ENCODE results near the gene SEC16A.

Gene SEC16A

DNA sequence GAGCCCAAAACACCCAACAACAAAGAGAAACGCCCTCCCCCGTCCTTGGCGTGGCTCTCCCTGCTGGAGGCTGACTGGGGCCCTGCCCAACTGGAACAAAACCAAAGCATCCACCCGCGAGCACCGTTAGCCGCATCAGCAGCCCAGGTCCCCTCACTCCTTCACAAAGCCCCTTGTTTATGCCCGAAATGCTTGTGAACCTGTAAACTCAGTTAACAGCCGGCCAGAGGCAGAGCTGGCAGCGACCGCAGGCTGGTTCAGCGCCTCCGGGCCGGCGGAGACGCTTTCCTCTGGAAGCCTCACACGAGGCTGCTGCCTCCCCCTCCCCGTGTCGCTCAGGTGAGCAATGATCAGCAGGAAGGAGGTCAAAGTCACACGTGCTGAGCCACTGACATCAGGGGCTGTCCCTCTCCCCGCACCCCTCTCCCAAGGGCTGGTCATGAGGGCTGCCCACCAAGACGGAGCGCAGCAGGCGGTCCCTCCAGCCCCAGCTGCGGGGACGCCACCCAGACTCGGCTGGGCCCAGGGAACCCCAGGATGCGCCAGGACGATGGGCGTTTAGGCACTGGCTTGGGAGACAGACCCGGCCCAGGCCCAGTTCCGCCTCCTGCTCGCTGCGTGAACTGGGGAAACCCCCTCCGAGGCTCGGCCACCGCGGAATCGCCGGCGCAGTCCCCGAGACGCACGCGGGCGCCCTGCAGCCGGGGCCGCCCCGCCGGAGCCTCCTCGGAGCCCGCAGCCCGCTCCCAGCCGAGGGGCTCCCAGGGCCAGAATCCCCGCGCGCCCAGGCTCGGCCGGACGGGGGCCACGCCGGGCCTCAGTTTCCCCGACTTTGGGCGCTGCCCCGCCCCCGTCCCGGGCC, 83.4 kb downstream of the SEC16A start:
- no peak for DNase-seq

DNA sequence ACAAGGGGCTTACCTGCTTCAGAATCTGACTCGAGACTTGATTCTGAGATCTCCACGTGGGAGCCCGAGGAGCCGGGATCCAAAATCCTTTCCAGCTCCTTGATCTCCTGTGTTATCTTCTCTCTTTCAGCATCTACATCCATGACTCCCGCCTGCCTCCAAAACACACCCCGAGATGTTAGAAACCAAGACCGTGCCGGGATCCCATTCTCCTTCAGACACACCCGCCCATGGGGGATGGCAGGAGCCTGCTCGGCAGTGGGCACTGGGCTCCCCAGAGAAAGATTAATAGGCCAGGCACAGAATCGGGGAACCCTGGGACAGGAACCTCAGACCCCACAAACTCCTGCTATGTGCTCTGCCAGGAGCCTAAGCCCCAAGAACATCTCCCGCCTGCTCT, 84.6 kb downstream of the SEC16A start:
- DNase-seq: no peak

DNA sequence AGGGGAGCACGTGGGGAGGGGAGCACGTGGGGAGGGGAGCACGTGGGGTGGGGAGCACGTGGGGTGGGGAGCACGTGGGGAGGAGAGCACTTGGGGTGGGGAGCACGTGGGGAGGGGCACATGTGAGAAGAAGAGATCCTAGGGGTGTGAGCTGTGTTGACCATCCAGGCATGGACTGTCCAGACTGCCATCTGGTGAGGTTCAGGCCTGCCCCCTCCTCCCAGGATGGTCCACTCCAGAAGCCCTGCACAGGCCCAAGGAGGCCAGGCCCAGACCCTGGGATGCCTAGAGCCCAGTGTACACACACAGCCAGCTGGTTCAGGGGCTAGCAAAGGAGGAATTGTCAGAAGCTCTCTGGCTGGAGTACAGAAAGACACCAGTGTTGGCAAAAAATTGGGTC, 85.2 kb downstream of the SEC16A start:
- no peak for DNase-seq

- no peak for DNase-seq
Measured at GRCh38 chr9:136396219-136396515, 86.7 kb downstream of the SEC16A start.

GRCh38 chr9:136395345-136396218, 87.3 kb downstream of the SEC16A start:
- no peak for DNase-seq

GRCh38 chr9:136395020-136395340, 87.9 kb downstream of the SEC16A start:
- no peak for DNase-seq

GRCh38 chr9:136394312-136395019, 88.4 kb downstream of the SEC16A start:
- no peak for DNase-seq

DNA sequence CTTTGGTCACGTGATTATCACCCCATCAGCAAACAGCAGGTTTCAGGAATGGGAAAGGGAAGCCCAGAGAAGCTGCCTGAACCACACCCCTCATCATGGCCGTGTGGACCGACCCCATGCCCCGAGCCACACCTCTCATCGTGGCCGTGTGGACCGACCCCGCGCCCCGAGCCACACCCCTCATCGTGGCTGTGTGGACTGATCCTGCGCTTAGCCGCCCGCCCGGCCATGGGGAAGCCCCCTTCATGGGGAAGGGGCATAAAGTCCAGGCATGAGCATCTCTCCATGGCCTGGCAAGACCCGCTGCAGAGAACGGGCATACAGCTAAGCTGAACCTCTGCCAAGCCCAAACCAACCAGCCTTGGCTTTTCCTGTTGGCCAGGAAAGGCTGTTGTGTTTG, 89.3 kb downstream of the SEC16A start:
- DNase-seq: no peak

GRCh38 chr9:136392538-136393449, 90.0 kb downstream of the SEC16A start:
- DNase-seq: no peak

GRCh38 chr9:136391737-136392537, 90.9 kb downstream of the SEC16A start:
- no peak for DNase-seq

All from NCI-H2171 (cell line).